Bone marrow (tissue), 2 donors: ENCODE results near the gene C19orf67.

Experiments used
- DNase-seq, 2 donors: peaks; one replicate each; lab custom pipeline; 2025; lab: John Stamatoyannopoulos, UW

C19orf67 gene

GRCh38 chr19:14085309-14085995 lies at the start of gene C19orf67:
Gene C19orf67 (minus strand): TSS chr19:14085783. CDS start chr19:14085627, 156 bp downstream.
- no peak for DNase-seq

DNA sequence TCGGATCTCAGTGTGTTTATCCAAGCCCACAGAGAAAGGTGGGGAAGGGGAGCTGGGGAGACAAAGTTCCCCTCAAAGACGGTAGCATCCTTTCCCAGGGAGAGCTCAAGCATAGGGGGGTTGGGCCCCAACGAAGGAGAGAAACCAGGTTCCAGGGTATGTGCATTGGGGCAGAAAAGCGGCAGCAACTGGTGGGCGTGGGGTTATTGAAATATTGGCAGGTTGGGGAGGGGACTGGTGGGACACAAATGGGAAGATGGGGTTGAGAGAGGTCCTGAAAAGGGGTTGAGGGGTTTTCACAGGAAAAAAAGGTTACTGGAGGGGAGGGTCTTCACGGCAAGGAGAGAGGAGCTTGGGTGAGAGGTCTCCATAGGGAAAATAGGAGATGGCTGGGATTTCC lies 49.8 kb upstream of the C19orf67 start:
- no peak for DNase-seq

DNA sequence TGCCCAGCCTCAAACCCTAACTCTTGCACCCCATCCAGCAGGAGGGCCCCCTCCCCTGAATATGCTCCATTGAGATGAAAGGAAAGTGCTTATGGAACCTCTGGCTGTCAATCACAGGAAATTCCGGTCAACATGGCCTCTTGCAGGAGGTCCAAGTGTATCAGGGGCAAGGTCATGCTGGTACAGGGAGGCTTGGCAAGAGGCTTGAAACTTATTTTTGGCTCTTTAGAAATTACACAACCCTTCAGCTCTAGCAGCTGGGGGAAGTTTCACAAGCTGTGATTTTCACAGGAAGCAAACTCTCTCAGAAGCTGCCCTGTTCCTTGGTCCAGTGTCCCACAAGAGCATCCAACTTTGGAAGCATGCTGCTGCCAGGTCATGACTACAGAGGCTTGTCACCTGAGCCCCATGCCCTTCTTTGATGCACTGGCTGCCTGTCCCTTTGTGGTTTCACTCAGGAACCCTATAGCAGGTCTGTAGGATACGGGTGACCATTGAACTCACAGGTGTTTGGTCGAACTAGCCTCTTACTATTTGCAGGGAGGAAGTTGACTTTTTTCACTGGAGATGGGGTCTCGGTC lies 42.4 kb upstream of the C19orf67 start:
- no peak for DNase-seq

DNA sequence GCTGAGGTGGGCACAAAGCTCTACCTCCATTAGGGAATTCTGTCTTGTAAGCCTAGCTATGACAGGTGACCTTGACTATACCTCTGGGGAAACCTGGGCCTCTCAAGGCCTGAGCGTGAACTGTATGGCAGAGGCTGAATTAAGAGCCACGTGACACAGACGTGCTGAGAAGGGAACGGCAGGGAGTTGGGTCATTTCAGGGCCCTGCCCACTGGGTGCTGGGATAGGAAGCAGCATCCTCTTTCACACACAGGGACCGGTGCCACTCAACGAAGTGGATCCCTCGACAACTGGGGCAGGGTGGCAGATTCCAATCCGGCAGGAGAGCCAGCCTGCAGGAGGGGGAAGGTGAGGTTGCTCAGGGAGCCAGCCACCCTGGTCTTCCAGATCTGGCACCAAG lies 41.6 kb upstream of the C19orf67 start:
- DNase-seq, result no peak

DNA sequence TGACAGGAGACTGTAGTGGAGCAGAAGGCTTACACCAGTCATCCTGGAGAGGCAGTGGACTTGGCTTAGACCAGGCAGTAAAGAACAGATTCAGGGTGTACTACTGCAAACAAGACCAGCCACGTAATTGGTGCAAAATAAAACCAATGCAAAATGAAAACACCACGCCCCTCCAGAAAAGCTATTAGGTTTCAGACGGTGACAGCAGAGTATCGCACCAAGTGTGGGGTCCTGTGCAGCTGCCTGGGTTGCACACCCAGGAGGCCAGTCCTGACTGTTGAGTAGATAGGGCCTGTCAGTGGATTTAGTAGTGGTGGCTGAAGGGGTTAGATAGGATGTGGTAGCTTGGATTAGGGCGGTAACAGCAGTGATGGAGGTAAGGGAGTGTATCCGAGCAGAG lies 37.3 kb upstream of the C19orf67 start:
- DNase-seq, result no peak

DNA sequence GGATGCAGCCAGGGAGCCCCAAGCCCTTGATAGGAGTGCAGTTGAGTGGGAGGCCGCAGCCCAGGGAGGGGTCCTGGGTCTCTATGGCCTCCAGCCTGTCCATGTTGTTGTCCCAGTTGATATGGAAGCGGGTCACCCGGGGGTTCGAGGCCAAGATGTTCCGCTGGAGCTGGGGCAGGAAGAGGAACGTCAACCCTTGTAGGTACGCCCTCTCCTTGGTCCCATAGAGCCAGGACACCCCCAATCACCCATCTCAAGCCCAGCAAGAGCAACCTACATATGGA lies 34.9 kb upstream of the C19orf67 start:
- no peak for DNase-seq

GRCh38 chr19:14119644-14120496 lies 34.3 kb upstream of the C19orf67 start:
- DNase-seq, result no peak

GRCh38 chr19:14119146-14119545 lies 33.6 kb upstream of the C19orf67 start:
- no peak for DNase-seq

- peak; percentile 65 to 83 for DNase-seq
Measured at GRCh38 chr19:14118165-14119051, 32.8 kb upstream of the C19orf67 start.

- peak; percentile 80 to 94 for DNase-seq
Measured at GRCh38 chr19:14117668-14118164, 32.1 kb upstream of the C19orf67 start, which contains the start of gene PRKACA. Gene PRKACA (minus strand): TSS chr19:14117762. CDS start chr19:14117547, 215 bp downstream.

DNA sequence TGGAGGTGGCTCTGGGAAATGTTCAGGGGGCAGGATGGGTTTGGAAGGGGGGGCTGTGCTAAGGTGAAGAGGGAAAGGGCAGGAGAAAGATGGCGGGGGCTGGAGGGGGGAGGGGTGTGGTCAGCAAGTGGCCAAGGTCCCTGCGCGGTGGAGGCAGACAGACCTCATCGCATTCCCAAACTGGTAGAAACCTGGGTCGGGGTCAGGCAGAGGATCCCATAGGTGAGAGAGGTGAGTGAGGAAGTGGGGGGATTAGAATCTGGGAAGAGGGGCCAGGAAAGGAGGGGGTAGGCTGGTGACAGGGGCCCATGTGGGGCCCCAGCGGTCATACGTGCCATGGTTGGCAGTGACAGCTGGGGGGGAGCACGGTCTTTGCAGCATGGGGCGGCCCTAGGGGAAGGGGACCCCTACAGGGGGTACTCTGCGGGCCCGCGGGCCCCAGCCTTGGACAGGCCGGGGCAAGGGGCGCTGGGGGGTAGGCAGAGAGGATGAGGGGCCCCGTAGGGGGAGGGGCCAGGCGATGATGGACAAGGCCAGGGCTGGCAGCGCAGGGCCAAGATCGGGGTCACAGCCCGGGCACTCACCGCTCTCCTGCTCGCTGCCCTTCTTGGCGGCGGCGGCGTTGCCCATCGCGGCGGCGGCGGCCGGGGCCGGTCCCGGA lies 31.5 kb upstream of the C19orf67 start:
- no peak for DNase-seq

GRCh38 chr19:14116525-14116917 lies 30.9 kb upstream of the C19orf67 start:
- DNase-seq, result no peak

DNA sequence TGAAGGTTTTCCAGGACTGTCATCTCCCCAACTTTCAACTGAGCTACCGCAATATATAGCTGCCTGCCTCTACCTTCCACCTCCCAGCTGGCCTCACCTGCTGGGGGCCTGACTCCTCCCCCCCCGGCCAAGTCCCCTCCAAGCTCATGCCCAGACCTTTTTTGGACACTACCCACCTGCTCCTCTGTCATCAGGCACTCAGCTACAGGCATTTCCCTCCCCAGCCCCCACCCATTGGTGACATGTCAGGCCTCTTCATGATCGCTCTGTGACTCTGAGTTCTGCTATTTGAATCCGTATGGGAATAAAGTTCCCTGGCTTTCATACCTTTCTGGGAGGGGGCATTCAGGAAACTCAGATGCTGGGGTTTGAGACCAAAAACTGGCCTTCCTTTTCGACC lies 30.2 kb upstream of the C19orf67 start:
- no peak for DNase-seq

- peak; percentile 32 to 78 for DNase-seq
Measured at GRCh38 chr19:14114854-14115253, 29.3 kb upstream of the C19orf67 start.

GRCh38 chr19:14114439-14114838 lies 28.9 kb upstream of the C19orf67 start:
- no peak for DNase-seq

GRCh38 chr19:14113762-14114414 lies 28.3 kb upstream of the C19orf67 start:
- DNase-seq, result no peak

DNA sequence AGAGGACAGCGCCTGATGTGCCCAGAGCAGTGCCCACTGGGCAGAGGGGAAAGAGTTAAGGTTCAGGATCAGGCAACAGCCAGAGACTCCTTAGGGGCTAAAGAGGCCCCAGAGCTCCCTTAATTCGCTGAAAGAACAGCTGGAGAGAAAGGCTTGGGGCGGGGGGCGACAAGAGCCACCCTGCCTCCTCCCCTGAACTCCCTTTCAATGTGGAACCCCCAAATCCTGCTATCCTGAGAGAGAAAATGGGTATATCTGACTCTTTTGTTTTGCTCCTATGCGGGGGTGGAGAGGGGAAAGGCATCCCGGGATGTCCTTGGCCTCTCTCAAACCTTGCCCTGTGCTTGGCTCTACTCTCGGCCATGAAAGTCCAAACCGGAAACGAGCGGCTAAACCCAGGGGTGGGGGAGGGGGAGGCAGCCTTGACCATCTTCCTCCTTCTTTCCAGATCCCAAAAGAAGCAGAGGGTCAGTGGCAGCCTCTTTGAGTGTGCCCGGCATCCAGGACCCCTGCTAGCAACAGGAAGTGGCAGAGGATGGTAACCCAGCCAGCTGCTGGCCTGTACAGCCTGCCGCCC lies 27.3 kb upstream of the C19orf67 start:
- DNase-seq, result no peak

DNA sequence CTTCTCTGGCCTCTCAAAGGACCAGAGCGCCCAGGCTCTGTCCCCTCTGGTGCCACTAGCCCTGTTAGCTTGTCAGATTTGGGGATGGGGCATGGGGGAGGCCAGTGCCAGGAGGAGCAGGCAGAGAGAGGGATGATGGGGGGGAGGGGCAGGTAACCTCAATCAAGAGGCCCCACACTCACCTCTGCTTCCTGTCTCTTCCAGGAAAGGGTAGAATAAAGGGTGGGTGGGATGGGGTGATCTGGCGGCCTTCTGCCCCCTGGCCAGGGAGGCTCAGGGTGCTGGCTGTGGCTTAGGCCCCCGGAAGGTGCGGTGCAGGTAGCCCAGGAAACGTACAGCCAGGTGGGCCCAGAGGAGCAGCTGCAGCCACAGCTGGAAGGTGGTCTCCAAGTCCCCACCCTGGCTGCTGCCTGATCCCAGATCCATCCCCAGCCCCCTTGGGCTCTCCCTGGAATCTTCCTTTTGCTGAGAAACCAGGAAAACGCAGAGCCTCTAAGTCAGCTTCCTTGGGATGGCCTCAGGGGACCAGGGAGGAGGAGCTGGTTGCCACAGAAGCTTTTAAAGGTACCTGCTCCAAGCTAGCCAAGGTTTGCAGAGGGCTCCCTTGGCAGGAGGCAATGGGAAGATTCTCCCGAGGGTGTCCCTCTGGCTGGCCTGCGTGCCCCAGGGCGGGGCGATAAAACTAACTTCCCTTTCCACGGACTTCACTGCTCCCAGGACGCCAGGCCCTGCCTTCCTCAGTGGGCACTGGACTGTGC lies 26.6 kb upstream of the C19orf67 start:
- no peak for DNase-seq

DNA sequence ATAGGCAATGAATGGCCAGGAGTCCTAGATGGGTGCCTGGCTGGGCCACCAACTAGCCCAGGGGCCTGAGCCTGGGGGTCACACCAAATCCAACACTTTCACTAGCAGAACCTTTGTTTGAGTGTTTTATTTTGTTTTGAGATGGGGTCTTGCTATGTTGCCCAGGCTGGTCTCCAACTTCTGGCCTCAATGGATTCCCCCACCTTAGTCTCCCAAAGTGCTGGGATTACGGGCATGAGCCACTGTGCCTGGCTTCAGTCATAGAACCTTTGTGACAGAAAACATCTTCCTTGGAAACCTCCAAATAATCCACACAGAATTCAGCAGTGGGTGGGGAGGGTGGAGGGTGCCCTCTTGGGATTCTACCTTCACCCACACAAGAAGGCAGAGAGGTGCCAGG lies 25.9 kb upstream of the C19orf67 start:
- DNase-seq, result no peak

GRCh38 chr19:14110650-14111049 lies 25.1 kb upstream of the C19orf67 start:
- no peak for DNase-seq
